Right cardiac atrium (tissue), 5 donors: ENCODE data around the gene LAMTOR5. TPM values are rescaled to one million over a fixed set of nuclear protein-coding genes. Genes with fewer than 3 reads are reported as not detected.
A peak's percentile ranks its signal among the peaks of the same experiment; 100 is the strongest.
"Not testable (repeated sequence)": the region's sequence is repeated elsewhere in the genome, so short reads cannot be mapped to it uniquely, and the experiment has no call there.

Experiments used
- ATAC-seq, 2 donors: fragments of 200-7000 bp; cut with Tn5 transposase; one replicate each; pipeline versions ENCODE4 v1.8.0 to v1.9.1; 2020; ENCODE audit warnings: moderate library complexity in 2 of 2, mild to moderate bottlenecking in 1 of 2
- DNase-seq, 3 donors: peaks; one replicate each; pipeline ENCODE4 v3.0.0-alpha.2; 2020
- H3K27ac ChIP-seq: one replicate; pipeline ENCODE4 v1.5.1; 2013; ENCODE audit warnings: mild to moderate bottlenecking, low read length, control low read depth, moderate library complexity
- H3K27me3 ChIP-seq: one replicate; pipeline ENCODE4 v1.6.1; 2013; ENCODE audit not compliant: control insufficient read depth, insufficient read depth
- H3K4me1 ChIP-seq: one replicate; pipeline ENCODE4 v1.6.1; 2013; ENCODE audit warnings: low read length; ENCODE audit not compliant: control insufficient read depth, insufficient read depth
- H3K4me3 ChIP-seq: one replicate; pipeline ENCODE4 v1.5.1; 2013; ENCODE audit warnings: low read length, control low read depth
- H3K9me3 ChIP-seq: one replicate; pipeline ENCODE4 v1.6.1; 2013; ENCODE audit warnings: low read length; ENCODE audit not compliant: control insufficient read depth
- WGBS: extraction: QIAGEN DNeasy Blood & Tissue Kit; methylation state at CpG from one replicate; pipeline ENCODE4 v1.1.7; 2013; 5-methylcytosine and 5-hydroxymethylcytosine counted together
- intact Hi-C, 4 donors: fragments of 100-400 bp; cut with DNase I; formaldehyde crosslinking; loops; one replicate each; pipeline versions ENCODE4 v1.11.0 to v1.14.0; 2022 to 2023
- polyA plus RNA-seq: library from polyadenylated mRNA; stranded (reverse); fragments of 200-250 nt; gene quantifications from one replicate; pipeline ENCODE4 v1.2.3, GENCODE V29; 2013
- total RNA-seq, 4 donors: library from RNA; stranded (reverse); fragmentation: NEBNext Ultra II Directional; extraction: Animal tissue kit (Norgen Biotek cat#: 25700); gene quantifications; one replicate each; pipeline ENCODE4 v1.2.1, GENCODE V29; 2021
- donor health status: healthy with polysubstance abuse.
- donor health status: DM: no; HTN: yes; CAD: no.
- donor health status: DM: no; HTN: no; CAD: no.
- donor health status: DM: no; HTN: yes; CAD: no; lungs with severe emphysema.
- donor health status: DM: yes; HTN: yes; CAD: no.

Gene LAMTOR5
- total and polyA plus RNA-seq, 5 donors: 185 to 549 (median 213) TPM

- ATAC-seq (no peak), DNase-seq (no peak)
- 72% methylated on average over 4 of the region's 4 CpGs for whole genome bisulfite sequencing
- Histone ChIP-seq H3K27ac (no peak overlapping the region), H3K27me3 (no peaks in the 10 kb centered on the region), H3K4me1 (peaks cover 9% of the 10 kb centered on the region), H3K9me3 (no peaks in the 10 kb centered on the region), H3K4me3 (no peak overlapping the region)
- intact Hi-C loops: no loop called here
Measured at GRCh38 chr1:110428946-110429345, 21.5 kb upstream of the LAMTOR5 start.

- WGBS: 40% methylated on average over 4 of the region's 4 CpGs
Measured at GRCh38 chr1:110426854-110427253, 19.4 kb upstream of the LAMTOR5 start.

GRCh38 chr1:110425612-110426152, 18.2 kb upstream of the LAMTOR5 start:
- H3K4me3 ChIP-seq: no peak overlapping the region
- ATAC-seq (peak; percentile 75 to 82), DNase-seq (peak; percentile 81 to 90 (median 83))
- no peaks in the 10 kb centered on the region for H3K27me3 ChIP-seq
- intact Hi-C loops: no loop called here
- 48% methylated on average over 9 of the region's 9 CpGs for WGBS
- no peaks in the 10 kb centered on the region for H3K9me3 ChIP-seq
- H3K27ac ChIP-seq: peak overlapping the region; percentile 54
- H3K4me1 ChIP-seq: peaks cover 9% of the 10 kb centered on the region

More at GRCh38 chr1:110426854-110427253, 19.4 kb upstream of the LAMTOR5 start:
- Histone ChIP-seq H3K9me3 (no peaks in the 10 kb centered on the region), H3K27ac (no peak overlapping the region), H3K4me1 (peaks cover 9% of the 10 kb centered on the region), H3K27me3 (no peaks in the 10 kb centered on the region), H3K4me3 (no peak overlapping the region)
- no peak for DNase-seq
- intact Hi-C loops: no loop called here
- ATAC-seq: no peak

- H3K27me3 ChIP-seq: no peaks in the 10 kb centered on the region
- peak; percentile 53 to 65 for ATAC-seq
- H3K4me1 ChIP-seq: peaks cover 9% of the 10 kb centered on the region
- no peak for DNase-seq
- WGBS: 58% methylated on average over 9 of the region's 9 CpGs
- H3K4me3 ChIP-seq: no peak overlapping the region
- H3K27ac ChIP-seq: peak overlapping the region; percentile 54
- intact Hi-C loops: no loop called here
- no peaks in the 10 kb centered on the region for H3K9me3 ChIP-seq
Measured at GRCh38 chr1:110424699-110425611, 17.5 kb upstream of the LAMTOR5 start.

GRCh38 chr1:110420874-110421793, 13.6 kb upstream of the LAMTOR5 start:
- intact Hi-C loops: no loop called here
- H3K4me1 ChIP-seq: peaks cover 9% of the 10 kb centered on the region
- no peaks in the 10 kb centered on the region for H3K9me3 ChIP-seq
- no peak overlapping the region for H3K4me3 ChIP-seq
- DNase-seq (no peak), ATAC-seq (peak in 1 of 2 donors; percentile 41)
- no peaks in the 10 kb centered on the region for H3K27me3 ChIP-seq
- H3K27ac ChIP-seq: no peak overlapping the region
- WGBS: 52% methylated on average over 2 of the region's 2 CpGs

- DNase-seq: no peak
- ATAC-seq: peak in 1 of 2 donors; percentile 8
- intact Hi-C loops: no loop called here
- Histone ChIP-seq H3K9me3 (no peaks in the 10 kb centered on the region), H3K4me3 (no peak overlapping the region), H3K4me1 (peaks cover 4% of the 10 kb centered on the region), H3K27me3 (no peaks in the 10 kb centered on the region), H3K27ac (no peak overlapping the region)
- 83% methylated on average over 10 of the region's 10 CpGs for WGBS
Measured at GRCh38 chr1:110420023-110420662, 12.6 kb upstream of the LAMTOR5 start.

- no peak overlapping the region for H3K27ac ChIP-seq
- H3K27me3 ChIP-seq: no peaks in the 10 kb centered on the region
- H3K9me3 ChIP-seq: no peaks in the 10 kb centered on the region
- intact Hi-C loops: loop anchor here in 1 of 4 donors (5.0 kb wide), 1 partner anchor 34 kb away; the partner anchor contains the start of gene PROK1
- no peak for DNase-seq
- peaks cover 3% of the 10 kb centered on the region for H3K4me1 ChIP-seq
- 92% methylated on average over 1 of the region's 1 CpG for WGBS
- ATAC-seq: no peak
- H3K4me3 ChIP-seq: no peak overlapping the region
Measured at GRCh38 chr1:110418729-110419128, 11.2 kb upstream of the LAMTOR5 start.

GRCh38 chr1:110413045-110413444, 5.6 kb upstream of the LAMTOR5 start:
- not testable (repeated sequence) for H3K27me3 ChIP-seq, DNase-seq, H3K4me1 ChIP-seq, H3K9me3 ChIP-seq, H3K4me3 ChIP-seq, H3K27ac ChIP-seq
- ATAC-seq: peak in 1 of 2 donors; percentile 8
- intact Hi-C loops: loop anchor here (2.0 to 5.0 kb wide), 2 partner anchors 48 to 49 kb away; no protein-coding TSS in a partner anchor
- WGBS: 48% methylated on average over 1 of the region's 1 CpG

GRCh38 chr1:110412576-110412975, 5.1 kb upstream of the LAMTOR5 start:
- H3K4me1 ChIP-seq: peaks cover 3% of the 10 kb centered on the region
- ATAC-seq: peak; percentile 72 to 81
- intact Hi-C loops: loop anchor here (2.0 to 5.0 kb wide), 2 partner anchors 48 to 50 kb away; no protein-coding TSS in a partner anchor
- WGBS: 26% methylated on average over 4 of the region's 4 CpGs
- no peaks in the 10 kb centered on the region for H3K9me3 ChIP-seq
- H3K27ac ChIP-seq: no peak overlapping the region
- H3K27me3 ChIP-seq: no peaks in the 10 kb centered on the region
- DNase-seq: peak; percentile 86 to 90 (median 86)
- H3K4me3 ChIP-seq: no peak overlapping the region

GRCh38 chr1:110411173-110411735, 3.8 kb upstream of the LAMTOR5 start:
- peaks cover 3% of the 10 kb centered on the region for H3K4me1 ChIP-seq
- intact Hi-C loops: loop anchor here in 2 of 4 donors (5.0 kb wide), 1 partner anchor 51 kb away; no protein-coding TSS in a partner anchor
- WGBS: 82% methylated on average over 7 of the region's 7 CpGs
- DNase-seq (no peak), ATAC-seq (no peak)
- H3K4me3 ChIP-seq: no peak overlapping the region
- no peaks in the 10 kb centered on the region for H3K9me3 ChIP-seq
- H3K27me3 ChIP-seq: no peaks in the 10 kb centered on the region
- H3K27ac ChIP-seq: no peak overlapping the region
